Spleen (tissue), 7 donors: ENCODE results near the gene ENTR1.
A peak's percentile ranks its signal among the peaks of the same experiment; 100 is the strongest.

Experiments
- CTCF ChIP-seq, 11 experiments: fragments of 200-600 bp in 7 of 11; fragments of 450-650 bp in 4 of 11; sonication (generic) in 4 of 11; IDR thresholded peaks in 8 of 11; conservative IDR thresholded peaks in 3 of 11; 1 replicate in 7 of 11; 2 replicates in 4 of 11; pipeline versions ENCODE4 v1.4.0 to v1.8.0; 2016 to 2021; ENCODE audit warnings: antibody characterized with exemption in 11 of 11, inconsistent platforms in 4 of 11, mild to moderate bottlenecking in 1 of 11
- POLR2A ChIP-seq, 3 donors: fragments of 450-650 bp; IDR thresholded peaks; one replicate each; pipeline ENCODE4 v1.5.1; 2017; ENCODE audit warnings: antibody characterized with exemption in 3 of 3, mild to moderate bottlenecking in 1 of 3
- POLR2AphosphoS5 ChIP-seq, 3 donors: sonication (generic); formaldehyde crosslinking; IDR thresholded peaks; one replicate each; pipeline ENCODE4 v1.5.1; 2017; ENCODE audit warnings: antibody characterized with exemption in 3 of 3
- donor health status: DM: no; HTN: no; CAD: no; lungs with moderate emphysema.
- donor health status: DM: no; HTN: no; CAD: no.
- donor health status: DM: no; HTN: no; CAD: no.

- TF ChIP-seq CTCF (IDR thresholded peaks at IDR 0.05 in 8 of 11, conservative IDR thresholded peaks at IDR 0.05 in 3 of 11) (no peak), POLR2A (IDR thresholded peaks at IDR 0.05) (no peak), POLR2AphosphoS5 (IDR thresholded peaks at IDR 0.05) (peak in 2 of 3 donors; percentile 6 to 58)
Measured at GRCh38 chr9:136455043-136456002, 44.9 kb upstream of the ENTR1 start.
